Measurements from ENCODE around the gene TXNRD1.

Gene TXNRD1

DNA sequence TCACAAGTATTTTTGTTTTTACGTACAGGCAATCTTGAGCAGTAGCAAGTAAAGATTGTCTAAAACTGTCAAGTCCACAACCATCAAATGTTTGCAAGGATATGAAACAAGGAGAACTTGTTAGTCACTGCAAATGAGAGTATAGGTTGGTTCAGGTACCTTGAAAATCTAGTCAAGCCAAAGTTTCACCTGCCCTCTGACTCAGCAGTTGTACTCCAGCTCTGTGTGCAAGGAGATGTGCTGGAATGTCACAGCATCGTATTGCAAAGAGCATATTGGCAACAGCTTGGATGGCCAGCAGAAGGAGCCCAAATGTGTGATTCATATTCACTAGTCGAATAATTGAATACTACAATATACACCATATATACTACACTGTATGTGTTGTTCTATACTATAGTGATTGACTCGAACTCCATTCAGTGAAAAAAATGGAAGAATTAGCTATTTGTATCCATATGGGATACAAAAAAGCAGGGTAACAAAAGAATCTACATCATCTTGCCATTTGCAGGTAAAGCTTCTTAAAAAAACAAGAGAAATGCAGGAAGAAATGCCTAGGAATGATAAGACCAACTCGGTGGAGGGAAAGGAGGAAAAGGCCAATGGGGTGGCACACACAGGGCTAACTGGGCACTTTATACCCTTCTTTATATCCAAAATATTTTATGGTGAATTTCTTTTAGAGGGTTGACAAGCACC, 131.9 kb downstream of the TXNRD1 start:
- no peak overlapping the region for H3K27ac ChIP-seq
- TF ChIP-seq, protein P1, sequence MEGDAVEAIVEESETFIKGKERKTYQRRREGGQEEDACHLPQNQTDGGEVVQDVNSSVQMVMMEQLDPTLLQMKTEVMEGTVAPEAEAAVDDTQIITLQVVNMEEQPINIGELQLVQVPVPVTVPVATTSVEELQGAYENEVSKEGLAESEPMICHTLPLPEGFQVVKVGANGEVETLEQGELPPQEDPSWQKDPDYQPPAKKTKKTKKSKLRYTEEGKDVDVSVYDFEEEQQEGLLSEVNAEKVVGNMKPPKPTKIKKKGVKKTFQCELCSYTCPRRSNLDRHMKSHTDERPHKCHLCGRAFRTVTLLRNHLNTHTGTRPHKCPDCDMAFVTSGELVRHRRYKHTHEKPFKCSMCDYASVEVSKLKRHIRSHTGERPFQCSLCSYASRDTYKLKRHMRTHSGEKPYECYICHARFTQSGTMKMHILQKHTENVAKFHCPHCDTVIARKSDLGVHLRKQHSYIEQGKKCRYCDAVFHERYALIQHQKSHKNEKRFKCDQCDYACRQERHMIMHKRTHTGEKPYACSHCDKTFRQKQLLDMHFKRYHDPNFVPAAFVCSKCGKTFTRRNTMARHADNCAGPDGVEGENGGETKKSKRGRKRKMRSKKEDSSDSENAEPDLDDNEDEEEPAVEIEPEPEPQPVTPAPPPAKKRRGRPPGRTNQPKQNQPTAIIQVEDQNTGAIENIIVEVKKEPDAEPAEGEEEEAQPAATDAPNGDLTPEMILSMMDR (conservative IDR thresholded peaks at IDR 0.05), result no peak

DNA sequence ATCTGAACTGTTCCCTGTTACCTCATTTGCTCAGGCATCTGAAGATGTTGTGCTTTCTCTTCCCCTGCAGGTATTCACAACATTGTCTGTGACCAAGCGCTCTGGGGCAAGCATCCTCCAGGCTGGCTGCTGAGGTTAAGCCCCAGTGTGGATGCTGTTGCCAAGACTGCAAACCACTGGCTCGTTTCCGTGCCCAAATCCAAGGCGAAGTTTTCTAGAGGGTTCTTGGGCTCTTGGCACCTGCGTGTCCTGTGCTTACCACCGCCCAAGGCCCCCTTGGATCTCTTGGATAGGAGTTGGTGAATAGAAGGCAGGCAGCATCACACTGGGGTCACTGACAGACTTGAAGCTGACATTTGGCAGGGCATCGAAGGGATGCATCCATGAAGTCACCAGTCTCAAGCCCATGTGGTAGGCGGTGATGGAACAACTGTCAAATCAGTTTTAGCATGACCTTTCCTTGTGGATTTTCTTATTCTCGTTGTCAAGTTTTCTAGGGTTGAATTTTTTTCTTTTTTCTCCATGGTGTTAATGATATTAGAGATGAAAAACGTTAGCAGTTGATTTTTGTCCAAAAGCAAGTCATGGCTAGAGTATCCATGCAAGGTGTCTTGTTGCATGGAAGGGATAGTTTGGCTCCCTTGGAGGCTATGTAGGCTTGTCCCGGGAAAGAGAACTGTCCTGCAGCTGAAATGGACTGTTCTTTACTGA, 132.9 kb downstream of the TXNRD1 start:
- TF ChIP-seq, protein P1 (conservative IDR thresholded peaks at IDR 0.05), result no peak

DNA sequence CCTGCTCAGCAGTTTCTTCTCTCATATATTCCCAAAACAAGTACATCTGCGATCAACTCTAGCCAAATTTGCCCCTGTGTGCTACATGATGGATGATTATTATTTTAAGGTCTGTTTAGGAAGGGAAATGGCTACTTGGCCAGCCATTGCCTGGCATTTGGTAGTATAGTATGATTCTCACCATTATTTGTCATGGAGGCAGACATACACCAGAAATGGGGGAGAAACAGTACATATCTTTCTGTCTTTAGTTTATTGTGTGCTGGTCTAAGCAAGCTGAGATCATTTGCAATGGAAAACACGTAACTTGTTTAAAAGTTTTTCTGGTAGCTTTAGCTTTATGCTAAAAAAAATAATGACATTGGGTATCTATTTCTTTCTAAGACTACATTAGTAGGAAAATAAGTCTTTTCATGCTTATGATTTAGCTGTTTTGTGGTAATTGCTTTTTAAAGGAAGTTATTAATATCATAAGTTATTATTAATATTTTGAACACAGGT, 133.5 kb downstream of the TXNRD1 start:
- H3K27ac ChIP-seq, result no peak overlapping the region
- TF ChIP-seq, protein P1 (conservative IDR thresholded peaks at IDR 0.05), result no peak

More for the DNA sequence above, 132.9 kb downstream of the TXNRD1 start:
- H3K27ac ChIP-seq, result no peak overlapping the region

DNA sequence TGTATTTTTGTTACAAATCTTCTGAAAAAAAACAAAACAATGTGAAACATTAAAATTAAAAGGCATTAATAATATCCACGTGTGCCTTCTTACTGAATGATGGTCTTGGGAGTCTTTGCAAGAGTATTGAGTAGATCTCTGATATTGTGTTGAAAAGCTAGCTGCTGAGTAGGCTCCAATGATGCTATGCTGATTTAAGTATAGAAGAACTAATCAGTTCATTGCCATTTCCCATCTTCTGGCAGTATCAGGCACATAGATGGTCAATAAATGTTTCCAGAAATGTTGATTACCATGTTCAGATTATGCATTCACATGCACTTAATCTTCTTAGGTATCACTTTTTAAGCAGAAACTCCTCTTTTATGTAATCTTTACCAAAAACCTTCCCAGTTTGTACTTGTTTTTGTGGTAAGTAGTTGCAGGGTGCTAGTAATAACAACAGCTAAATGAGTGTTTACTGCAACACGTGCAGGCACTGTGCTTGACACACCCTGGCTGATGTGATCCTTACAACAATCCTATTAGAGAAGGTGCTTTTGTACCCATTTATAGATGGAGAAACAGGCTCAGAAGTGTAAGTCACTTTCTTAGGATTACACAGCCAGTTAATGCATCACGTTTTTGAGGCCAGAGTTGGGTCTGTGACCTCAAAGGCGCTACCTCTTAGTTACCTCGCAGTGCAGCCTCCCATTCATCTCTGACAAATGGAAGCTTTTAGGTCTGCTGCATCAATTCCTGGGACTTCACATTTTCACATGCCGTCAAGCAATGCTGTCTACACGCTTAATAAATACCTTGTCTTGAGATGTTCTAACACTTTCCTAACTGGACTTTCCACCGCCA, 134.9 kb downstream of the TXNRD1 start:
- no peak overlapping the region for H3K27ac ChIP-seq
- TF ChIP-seq, protein P1 (conservative IDR thresholded peaks at IDR 0.05), result no peak

DNA sequence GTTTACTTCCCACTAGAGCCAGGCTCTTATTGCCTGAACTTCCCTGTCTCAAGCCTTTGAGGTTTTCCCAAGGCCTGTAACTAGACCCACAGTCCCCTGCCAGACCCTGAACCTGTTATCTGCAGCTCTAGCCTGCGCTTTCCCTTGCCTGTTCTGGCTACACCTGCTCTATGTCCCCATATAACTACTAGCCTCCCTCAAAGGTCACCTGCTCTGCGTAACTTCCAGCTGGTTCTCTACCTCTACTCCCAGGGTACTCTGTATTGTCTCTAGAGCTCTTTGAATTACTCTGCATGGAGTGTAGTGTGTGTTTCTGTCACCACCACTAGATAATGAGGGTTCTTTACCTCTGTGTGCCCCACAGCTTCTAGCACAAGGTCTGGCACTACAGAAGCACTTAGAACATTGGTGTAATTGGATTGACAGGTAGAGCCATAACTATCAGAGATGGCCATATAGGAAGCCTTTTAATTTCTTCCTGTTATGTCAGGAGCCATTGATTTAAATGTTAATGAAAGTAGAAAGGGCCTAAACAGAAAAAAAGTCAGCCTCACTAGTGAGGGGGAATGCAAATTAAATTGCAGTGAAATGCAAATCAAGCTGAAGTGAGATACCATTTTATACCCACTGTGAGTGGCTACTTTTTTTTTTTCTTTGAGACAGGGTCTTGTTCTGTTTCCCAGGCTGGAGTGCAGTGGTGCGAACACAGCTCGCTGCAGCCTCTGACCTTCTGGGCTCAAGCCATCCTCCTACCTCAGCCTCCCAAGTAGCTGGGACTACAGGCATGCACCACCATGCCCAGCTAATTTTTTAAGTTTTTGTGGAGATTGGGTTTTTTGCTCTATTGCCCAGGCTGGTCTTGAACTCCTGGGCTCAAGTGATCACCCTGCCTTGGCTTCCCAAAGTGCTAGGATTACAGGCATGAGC, 135.7 kb downstream of the TXNRD1 start:
- TF ChIP-seq, protein P1 (conservative IDR thresholded peaks at IDR 0.05), result no peak
- H3K27ac ChIP-seq, result no peak overlapping the region

DNA sequence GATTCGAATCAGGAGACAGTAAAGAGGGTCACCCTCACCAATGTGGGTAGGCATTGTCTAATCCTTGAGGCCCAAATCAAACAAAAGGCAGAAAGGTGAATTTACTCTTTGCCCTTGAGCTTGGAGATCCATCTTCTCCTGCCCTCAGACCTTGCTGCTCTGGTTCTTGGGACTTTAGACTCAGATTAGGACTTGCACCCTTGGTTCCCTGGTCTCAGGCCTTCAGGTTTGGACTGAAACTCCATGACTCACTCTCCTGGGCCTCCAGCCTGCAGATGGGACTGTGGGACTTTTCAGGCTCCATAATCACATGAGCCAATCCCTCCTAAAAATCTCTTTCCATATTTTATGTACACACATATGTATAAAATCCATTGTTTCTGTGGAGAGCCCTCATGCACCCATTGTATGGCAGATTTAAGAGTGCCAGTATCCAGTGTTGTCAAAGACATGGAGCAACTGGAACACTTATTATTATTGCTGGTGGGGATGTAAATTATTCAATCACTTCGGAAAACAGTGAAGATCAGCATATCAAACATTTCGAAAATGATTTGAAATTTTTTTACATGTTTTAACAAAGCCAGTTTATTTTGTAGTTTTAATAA, 136.6 kb downstream of the TXNRD1 start:
- TF ChIP-seq, protein P1 (conservative IDR thresholded peaks at IDR 0.05), result no peak
- H3K27ac ChIP-seq, result no peak overlapping the region

Measured in VCaP (cell line).